ENCODE measurements around the gene FBXL13.
A peak's percentile ranks its signal among the peaks of the same experiment; 100 is the strongest.
"Not testable (repeated sequence)": the region's sequence is repeated elsewhere in the genome, so short reads cannot be mapped to it uniquely, and the experiment has no call there.

FBXL13 gene

DNA sequence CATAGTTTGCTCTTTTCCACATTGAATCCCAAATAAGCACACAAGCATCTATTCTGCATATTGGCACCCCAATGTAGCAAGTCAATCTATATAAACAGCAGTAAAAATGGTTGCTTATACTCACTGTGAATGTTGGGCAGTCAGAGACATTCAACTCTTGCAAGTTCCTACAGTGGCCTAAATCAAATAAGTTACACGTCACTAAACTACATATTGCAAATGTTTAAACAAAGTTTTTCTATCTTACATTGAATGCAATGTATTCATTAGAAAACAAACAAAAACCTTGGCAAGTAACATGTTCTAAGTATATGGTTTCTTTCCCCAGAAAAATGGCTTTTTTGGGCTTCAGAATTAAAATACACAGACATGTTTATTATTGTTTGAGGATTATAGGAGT is 142.8 kb downstream of the FBXL13 start:
- no peak for DNase-seq

DNA sequence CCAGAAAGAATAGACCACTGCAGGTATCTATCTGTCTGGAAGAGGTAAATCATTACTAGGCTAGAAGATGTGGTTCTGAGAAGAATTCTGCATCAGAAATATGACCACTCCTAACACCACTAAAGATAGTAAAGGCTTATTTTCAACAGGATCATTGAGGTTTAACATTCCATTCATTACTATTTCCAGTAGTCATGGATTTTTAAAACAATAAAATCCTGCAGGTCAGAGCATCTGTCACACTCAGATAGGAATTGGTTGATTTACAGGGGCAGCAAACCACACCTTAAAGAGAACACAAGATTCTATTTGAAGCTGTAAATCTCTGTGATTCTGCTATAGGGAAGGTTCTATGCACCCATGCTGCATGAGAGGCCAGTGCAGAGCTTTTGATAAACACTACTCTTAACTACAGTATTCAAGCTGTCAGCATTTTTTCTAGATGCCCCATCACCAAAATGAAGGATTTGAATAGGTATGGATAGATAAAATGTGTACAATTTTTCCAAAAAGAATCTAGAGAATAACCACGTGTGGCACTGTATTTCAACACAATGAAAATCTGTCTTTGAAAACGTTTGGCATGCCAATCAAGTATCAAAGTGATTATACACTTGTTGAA is 147.2 kb downstream of the FBXL13 start:
- no peak for DNase-seq

DNA sequence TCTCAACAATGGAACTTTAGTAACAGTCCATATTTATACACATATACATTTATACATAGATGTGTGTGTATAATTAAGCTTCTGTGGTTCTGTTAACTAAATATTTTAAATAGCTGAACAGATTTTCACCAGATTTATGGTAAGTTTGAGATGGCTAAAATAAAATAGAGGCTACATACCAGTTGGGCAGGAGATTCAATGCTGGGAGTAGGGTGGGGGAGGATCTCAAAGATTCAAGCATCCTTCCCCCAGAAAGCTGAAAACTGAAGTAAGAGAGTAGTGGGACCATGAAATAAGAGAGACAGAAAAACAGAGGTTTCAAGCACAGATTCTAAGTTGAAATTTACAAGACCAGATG is 147.8 kb downstream of the FBXL13 start:
- DNase-seq, result no peak

DNA sequence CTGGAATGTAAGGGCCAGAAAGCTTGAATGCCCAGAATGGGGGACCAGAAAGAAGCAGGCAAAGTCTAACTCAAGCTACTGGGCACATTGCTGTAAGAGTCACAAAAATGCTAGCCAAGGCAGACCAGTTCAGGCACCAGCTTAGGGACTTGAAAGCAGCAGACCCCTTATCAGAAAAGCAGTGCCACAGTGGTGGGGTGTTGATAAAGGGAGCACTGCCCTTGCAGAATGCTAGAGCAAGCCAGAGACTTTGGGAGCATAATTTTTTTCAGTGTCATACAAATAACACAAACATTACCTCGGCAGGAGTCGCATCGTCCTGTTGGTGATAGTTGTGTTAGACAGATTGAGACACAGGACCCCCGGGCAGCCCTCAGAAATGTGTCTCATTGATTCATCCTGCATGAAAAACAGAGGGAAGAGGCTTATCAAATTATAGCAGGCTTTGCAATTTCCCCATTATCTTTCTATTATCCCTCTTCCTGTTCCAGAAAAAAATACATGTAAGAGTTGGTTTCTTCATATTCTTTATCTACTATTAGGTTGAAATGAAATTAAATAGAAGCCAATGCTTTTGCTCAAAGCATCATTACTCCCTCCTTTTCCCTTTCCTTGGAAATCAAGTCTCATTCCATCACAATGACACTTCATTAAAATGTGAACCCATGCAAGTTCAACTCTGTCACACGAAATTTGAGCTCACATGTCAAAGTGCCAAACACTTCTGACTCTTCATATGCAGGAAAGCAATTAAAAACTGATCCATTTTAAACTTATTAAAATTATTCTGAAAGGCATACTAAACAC is 148.4 kb downstream of the FBXL13 start:
- no peak for DNase-seq

DNA sequence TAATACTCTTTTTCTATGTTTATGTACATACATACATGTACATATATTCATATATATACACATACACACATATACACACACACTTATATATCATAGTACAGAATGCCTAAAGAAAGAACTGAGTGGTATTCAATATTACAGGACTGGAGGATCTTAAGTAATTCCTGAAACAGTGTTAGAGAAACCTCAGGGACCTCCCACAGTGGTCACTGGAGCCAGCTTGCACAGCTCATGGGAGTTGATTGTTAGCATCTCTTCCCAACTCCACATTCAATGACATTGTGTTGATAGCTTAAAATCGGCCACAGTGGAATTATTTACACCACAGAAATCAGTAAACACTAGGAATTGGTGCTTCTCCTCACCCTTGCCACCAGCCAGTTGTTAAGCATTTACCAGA is 155.8 kb downstream of the FBXL13 start:
- DNase-seq, result no peak

DNA sequence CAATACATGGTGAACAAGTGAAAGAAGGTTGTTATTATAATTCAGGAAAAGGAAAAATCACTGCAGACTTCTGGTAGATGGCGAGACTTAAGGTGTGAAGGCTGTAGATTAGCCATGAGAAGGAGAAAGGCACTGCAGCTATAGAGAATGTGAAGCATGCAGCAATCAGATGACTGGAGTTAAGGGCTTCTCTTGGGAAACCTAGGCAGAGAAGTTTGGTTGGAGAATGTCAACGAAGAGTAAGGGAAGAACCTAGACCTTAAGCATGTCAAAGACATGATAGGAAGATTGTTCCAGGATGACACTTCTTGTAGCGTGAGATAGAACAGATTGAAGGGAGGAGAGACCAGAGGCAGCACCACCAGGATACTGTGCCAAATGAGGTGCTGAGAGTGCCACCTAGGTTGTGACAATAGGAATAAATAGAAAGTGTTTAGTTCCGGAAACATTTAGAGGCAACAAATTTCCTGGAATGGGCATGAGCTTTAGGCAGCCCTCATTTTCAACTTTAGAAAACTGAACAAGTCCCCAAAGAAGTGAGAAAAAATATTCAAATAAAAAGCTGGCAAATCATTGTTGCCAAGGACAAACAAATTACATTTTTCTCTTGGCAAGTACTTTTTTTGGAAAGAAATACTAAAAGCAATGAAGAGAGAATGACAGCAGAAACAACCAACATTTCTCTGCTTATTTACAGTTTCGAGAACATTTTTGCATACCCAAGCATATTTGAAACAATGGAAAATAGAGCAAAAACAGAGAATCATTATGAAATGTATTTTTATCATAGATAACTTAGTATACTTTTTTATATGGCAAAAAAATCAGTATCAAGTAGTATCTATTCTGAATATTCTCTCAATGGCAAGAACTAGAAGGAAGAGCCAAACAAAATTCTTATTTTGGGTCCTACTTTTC is 156.9 kb downstream of the FBXL13 start:
- peak; percentile 8 for DNase-seq

DNA sequence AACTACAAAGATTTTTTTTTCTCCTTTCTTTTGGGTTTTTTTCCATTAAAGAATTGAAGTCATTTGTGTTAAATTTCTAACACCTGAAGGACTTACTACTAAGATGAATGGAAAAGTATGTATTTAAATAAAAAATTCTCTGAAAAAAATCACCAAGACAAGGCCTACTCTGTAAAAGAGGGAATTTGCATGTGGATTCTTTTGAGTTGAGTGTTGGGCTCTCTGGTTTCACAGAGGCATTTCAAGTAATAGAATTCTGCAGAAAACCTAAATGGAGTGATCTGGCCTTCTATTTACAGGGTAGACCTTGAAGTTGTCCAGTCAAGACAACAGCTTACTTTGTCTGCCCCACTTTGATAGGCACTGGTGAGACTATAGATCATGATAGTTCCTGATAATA is 157.7 kb downstream of the FBXL13 start:
- DNase-seq, result no peak

DNA sequence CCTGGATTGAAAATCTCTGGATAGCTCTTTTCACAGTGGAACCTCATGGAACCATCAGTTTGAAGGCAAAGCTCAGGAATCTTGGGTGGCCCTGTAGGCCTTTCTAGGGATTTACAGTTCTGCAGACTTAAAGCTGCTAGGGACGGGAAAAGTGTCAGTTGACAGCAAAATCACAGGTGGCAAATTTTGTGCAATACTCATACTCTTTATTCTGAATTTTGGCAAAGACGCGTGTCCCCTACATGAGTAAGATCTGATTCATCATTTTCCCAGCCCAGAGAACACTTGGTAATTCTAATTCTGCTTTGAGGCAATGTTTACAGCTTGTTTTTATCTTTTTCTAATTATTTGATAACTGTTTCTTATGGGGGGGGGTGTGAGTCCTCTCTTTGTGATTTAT is 158.2 kb downstream of the FBXL13 start:
- DNase-seq, result no peak

DNA sequence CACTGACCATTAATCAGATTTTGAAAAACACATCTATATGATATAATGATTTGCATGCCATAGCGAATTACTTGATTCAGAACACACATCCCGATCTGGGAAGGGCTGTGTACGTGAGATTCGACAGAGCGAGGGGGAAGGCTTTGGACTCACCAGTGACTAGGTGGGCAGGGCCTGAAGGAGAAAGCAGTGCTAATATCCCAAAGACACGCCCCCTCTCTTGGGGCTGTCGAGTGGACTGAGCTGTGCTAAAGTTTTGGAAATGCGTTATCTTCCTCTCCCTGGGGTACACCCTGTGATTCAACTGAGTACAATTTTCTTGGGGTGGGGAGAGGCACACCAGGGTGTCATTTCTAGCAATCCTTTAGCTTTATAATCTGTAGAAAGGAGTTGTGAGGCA is 160.0 kb downstream of the FBXL13 start:
- no peak for DNase-seq

DNA sequence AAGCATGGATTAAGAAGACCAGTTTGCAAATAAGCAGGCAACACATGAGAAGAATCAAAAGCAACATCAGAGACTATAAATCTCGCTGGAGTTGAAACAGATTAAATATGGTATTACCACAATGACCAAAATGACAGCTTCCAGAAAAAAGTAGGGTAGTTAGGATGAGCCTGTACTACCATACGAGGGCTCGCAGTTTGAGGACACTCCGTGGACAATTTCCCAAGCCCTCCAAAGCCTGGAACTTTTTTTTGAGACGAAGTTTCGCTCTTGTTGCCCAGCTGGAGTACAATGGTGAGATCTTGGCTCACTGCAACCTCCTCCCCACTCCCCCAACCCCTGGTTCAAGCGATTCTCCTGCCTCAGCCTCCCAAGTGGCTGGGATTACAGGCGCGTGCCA is 160.8 kb downstream of the FBXL13 start:
- no peak for DNase-seq

DNA sequence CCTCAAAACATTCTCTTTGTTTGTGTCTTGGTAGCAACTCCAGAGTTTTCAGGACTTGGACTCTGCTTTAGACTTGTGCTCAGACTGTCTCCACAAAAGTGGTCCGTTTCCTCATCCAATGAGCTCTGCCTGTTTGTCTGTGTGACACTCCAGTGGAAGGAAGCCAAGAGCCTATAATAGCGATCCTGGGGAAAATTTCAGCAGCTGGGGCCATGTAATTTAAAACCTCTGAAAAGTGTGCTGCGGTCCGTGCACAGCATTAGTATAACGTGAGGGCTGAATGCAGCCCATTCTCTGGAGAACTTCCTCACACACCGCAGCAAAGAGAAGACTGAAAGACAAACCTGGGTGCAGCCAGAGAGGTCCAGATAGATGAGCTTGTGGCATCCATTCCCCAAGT is 161.9 kb downstream of the FBXL13 start, which contains the start of gene LRRC17:
LRRC17 (plus strand) TSS at position 259 of the 400 bp plus-strand sequence. CDS start 20,914 bp downstream, outside the sequence.
- peak; percentile 91 for DNase-seq

DNA sequence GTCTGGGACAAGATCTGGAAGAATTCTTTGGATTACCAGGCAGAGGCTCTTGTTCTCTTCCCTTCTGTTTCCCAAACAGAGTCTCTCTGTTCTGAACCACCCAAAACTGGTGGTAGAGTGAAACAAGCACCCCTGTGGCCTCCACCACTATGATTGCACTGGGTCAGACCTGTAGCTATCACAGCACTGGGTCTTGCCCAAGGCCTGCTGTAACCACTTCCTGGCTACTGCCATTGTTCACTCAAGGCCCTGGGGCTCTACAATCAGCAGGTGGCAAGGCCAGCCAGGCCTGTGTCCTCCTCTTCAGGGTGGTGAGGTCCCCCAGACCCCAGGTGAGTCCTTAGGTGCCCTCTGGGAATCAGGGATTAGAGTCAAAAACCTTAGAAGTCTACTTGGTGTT is 165.9 kb downstream of the FBXL13 start:
- no peak for DNase-seq

DNA sequence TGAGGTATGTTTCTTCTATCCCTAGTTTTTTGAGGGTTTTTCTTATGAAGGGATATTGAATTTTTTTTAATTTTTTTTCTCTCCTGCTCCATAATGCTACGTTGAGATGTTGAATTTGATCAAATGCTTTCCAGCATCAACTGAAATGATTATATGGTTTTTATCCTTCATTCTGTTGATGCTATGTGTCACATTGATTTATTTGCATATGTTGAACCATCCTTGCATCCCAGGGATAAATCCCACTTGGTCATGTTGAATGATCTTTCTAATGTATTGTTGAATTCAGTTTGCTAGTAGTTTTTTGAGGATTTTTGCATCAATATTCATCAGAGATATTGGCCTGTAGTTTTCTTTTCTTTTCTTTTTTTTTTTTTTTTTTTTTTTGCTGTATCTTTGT is 171.0 kb downstream of the FBXL13 start:
- not testable (repeated sequence) for DNase-seq

DNA sequence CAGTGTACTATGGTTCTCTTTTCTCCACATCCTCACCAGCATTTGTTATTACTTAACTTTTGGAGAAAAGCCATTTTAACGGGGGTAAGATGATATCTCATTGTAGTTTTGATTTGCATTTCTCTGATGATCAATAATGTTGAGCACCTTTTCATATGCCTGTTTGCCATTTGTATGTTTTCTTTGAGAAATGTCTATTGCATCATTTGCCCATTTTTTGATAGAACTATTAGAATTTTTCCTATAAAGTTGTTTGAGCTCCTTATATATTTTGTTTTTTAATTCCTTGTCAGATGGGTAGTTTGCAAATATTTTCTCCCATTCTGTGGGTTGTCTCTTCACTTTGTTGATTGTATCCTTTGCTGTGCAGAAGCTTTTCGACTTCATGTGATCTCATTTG is 172.5 kb downstream of the FBXL13 start:
- DNase-seq, result not testable (repeated sequence)

DNA sequence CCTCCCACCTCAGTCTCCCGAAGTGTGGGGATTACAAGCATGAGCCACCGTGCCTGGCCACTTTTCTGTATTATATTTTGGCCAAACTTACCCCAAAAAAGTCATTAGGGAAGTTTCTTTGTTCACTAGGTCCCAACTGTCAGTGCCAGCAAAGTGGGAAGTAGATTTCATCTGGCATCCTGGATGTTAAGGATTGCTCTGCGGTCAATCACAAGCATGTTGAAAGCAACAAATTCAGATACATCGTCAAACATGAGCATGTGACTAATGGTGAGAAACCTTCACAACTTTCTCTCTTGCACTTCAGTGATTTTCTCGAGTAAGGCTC is 176.1 kb downstream of the FBXL13 start:
- no peak for DNase-seq

DNA sequence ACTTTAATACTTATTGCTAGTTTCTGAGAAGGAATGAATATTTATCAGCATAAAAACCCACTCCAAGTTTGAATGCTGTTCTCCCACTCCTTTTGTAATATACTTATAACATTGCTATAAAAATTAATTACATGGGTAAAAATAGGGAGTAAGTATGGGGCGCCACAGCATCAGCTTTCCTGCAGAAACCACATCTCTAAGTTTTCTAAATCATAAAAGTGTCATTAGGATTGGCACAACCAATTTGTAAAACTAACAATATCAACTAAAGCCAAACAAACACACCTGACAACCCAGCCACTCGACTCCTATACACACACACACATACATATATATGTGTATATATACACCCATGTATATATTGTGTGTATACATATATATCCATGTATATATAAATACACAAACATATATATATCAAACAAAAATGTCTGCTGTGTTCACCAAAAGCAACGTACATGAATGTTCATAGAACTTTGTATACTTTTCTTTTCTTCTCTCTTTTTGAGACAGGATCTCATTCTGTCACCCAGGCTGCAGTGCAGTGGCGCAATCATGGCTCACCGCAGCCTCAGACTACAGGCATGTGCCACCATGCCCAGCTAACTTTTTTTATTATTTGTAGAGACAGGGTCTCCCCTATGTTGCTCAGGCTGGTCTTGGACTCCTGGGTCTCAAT is 176.6 kb downstream of the FBXL13 start:
- no peak for DNase-seq

DNA sequence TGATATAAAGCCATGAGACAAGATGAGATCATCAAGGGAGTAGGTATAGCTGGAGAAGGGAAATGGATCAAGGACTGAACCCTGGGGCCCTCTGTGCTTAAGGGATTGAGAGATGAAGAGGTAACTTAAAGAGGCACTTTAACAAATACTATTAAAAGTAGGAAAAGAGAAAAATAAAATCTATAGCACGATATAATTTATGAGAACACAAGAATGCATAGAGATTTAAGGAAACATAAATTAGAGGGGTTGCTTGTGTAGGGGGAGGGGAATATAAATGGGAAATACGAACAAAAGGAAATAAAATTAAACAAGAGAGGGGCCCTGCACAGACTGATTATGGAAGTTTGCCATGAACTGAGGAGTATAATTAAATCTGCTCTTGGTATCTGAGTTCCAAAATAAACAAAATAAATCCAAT is 177.4 kb downstream of the FBXL13 start:
- DNase-seq, result no peak

DNA sequence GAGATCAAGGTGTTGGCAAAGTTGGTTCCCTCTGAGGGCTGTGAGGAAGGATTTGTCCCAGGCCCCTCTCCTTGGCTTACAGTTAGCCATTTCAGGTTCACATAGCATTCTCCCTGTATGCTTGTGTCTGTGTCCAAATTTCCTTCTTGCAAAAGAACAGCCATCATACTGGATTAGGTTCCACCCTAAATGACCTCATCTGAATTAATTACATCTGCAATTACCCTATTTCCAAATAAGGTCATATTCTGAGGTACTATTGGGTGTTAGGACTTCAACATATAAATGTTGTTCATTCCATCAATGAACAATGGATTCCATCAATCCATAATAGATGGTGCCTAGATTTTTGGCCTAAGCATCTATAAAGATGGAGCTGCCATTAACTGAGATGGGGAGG is 178.0 kb downstream of the FBXL13 start:
- no peak for DNase-seq

DNA sequence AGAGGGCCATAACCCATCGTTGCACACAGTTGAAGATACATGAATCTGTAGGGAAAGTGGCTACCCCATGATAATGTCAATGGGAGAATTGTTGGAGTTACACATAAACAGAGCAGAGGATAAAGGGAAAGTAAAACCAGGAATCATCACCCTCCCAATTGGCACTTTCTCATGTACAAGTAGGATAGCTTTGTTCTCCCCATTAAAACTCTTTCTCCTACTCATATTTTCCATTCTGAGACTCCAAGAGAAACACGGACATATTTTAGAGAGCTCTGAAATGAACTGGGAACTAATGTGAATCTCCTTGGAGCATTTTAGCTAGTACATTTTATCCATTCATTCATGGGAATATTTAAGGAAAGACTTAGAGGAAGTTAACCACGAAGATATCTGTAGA is 179.0 kb downstream of the FBXL13 start:
- no peak for DNase-seq

DNA sequence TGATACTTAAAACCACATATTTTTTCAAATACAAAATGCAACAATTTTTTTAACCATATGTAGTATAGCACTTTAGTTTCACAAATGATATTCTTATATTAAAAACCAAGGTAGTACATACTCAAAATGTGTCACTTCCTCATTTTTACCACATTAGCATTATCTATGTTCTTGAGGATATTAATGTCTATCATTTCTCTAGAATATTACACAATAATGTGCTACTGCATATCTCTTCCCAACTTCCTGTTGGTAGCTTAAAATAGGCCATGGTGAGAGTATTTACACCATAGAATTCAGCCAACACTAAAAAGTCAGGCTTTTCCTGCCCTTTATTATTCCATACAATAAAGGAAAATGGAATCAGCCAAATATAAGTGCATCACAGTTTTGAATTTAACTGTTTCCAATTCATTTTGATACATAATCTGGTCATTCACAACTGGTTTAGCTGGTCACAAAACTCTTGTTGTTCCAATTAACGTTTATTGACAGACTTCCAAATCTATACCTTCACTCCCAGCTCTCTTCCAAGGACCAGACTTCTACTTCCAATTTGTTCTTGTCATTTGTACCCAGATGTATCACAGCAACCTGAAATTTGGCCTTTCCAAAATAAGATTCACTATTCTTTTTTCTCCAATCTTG is 181.8 kb downstream of the FBXL13 start:
- no peak for DNase-seq

DNA sequence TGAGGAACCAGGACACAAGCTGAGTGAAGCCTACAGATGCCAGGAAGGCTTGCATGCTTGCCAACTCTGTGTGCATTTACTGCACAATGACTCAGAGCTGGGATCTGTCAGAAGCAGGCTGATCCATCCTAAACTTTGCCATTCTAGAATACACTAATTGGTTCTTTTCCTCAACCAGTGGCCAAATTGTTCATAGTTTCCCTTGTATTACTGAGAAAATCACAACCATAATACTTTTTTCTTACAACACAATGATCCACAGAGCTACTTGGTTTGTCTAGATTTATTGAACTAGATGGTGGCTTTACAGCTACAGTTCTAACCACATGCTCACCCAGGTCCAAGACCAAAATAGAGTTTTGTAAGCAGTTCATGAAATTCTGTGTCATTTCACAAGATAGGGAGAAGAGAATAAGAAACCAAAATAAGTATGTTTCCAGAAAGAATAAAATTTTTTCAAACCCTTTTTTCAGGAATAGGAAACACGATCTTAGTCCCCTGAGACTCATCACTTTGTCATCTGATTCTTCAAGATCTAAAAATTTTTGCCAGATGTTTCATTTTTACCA is 182.8 kb downstream of the FBXL13 start:
- DNase-seq, result no peak

DNA sequence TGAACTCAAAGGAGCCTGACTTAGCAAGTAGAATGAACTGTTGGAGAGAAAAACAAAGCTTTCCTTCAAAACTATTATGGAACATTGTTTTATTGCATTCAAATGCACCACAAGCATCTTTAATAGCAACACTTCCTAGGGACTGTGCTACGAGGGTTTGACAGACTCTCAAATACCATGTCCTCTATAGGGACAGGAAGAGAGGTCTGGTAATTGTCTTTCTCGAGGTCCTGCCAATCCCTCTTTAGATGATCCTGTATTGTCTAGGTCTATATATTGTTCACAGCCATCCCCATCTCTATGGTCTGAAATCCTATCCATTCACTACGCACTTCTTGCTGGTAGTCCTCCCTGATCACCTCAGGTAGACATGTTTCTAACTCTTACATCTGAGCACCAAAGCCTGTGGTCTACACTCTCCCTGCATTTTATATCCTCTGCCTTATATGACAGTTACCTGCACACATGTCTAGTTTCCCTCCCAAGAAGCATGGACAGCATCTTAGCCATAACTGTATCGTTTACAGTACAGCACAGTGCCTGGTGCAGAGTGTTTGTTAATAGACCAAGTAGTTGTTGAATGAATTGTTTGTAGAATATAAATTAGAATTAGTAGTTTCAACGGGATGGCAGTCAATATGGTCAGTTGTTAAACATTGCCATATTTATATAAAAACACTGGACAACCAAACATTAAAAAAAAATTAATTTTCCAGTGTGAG is 183.5 kb downstream of the FBXL13 start:
- no peak for DNase-seq
